Activated CD8-positive, alpha-beta memory T cell treated with anti-CD3 and anti-CD28 coated beads, Interleukin-2, amount 10 ng/mL, durations not matched to agents 7 days and 5 days (primary cell): ENCODE results near the gene RAD18. TPM values are rescaled to one million over a fixed set of nuclear protein-coding genes. Genes with fewer than 3 reads are reported as not detected.

Experiments
- ATAC-seq: fragments of 150-1000 bp; cut with Tn5 transposase; one replicate; pipeline ENCODE4 v1.10.0; 2021; ENCODE audit warnings: moderate library complexity
- CTCF ChIA-PET: fragments of 350-600 bp; sonication (Branson Sonifier 250); formaldehyde crosslinking; loops from one replicate; lab custom pipeline; 2021; ENCODE audit warnings: antibody characterized with exemption; lab: Charles Lee
- DNase-seq: peaks from one replicate; pipeline ENCODE4 v3.0.0-alpha.2; 2020
- H3K27ac Mint-ChIP-seq: one replicate; pipeline ENCODE4 v1.8.0; 2021; ENCODE audit warnings: mild to moderate bottlenecking, mixed read lengths
- H3K27me3 Mint-ChIP-seq: one replicate; pipeline ENCODE4 v1.8.0; 2021; ENCODE audit warnings: mixed read lengths
- H3K36me3 Mint-ChIP-seq: one replicate; pipeline ENCODE4 v1.8.0; 2021; ENCODE audit warnings: mild to moderate bottlenecking, mixed read lengths
- H3K4me1 Mint-ChIP-seq: one replicate; pipeline ENCODE4 v1.8.0; 2021; ENCODE audit warnings: mixed read lengths
- H3K4me3 Mint-ChIP-seq: one replicate; pipeline ENCODE4 v1.8.0; 2021; ENCODE audit warnings: mild to moderate bottlenecking, moderate library complexity, mixed read lengths
- H3K9me3 Mint-ChIP-seq: one replicate; pipeline ENCODE4 v1.8.0; 2022; ENCODE audit warnings: low read depth, mixed read lengths
- total RNA-seq, 2 experiments: library from RNA; stranded (reverse); gene quantifications; one replicate each; pipeline ENCODE4 v1.2.3, GENCODE V29; 2021

RAD18 gene
- total RNA-seq, 2 experiments from 2014 or later = 35.4 to 37.6 TPM

GRCh38 chr3:8838234-8838633 is 125.0 kb downstream of the RAD18 start:
- H3K36me3 Mint-ChIP-seq = no peaks in the 10 kb centered on the region
- H3K9me3 Mint-ChIP-seq = no peaks in the 10 kb centered on the region
- CTCF ChIA-PET = no interaction called here
- H3K4me3 Mint-ChIP-seq = no peak overlapping the region
- ATAC-seq (no peak), DNase-seq (no peak)
- H3K27me3 Mint-ChIP-seq = no peaks in the 10 kb centered on the region
- no peak overlapping the region for H3K27ac Mint-ChIP-seq
- no peaks in the 10 kb centered on the region for H3K4me1 Mint-ChIP-seq

GRCh38 chr3:8837162-8837561 is 126.1 kb downstream of the RAD18 start:
- no peak overlapping the region for H3K4me3 Mint-ChIP-seq
- H3K4me1 Mint-ChIP-seq = no peaks in the 10 kb centered on the region
- H3K9me3 Mint-ChIP-seq = no peaks in the 10 kb centered on the region
- H3K27me3 Mint-ChIP-seq = no peaks in the 10 kb centered on the region
- DNase-seq = no peak
- H3K36me3 Mint-ChIP-seq = no peaks in the 10 kb centered on the region
- CTCF ChIA-PET = no interaction called here
- no peak for ATAC-seq
- no peak overlapping the region for H3K27ac Mint-ChIP-seq

- no peak overlapping the region for H3K27ac Mint-ChIP-seq
- CTCF ChIA-PET = no interaction called here
- DNase-seq = no peak
- no peak overlapping the region for H3K4me3 Mint-ChIP-seq
- H3K36me3 Mint-ChIP-seq = peaks cover 1% of the 10 kb centered on the region
- no peak for ATAC-seq
- no peaks in the 10 kb centered on the region for H3K27me3 Mint-ChIP-seq
- no peaks in the 10 kb centered on the region for H3K9me3 Mint-ChIP-seq
- H3K4me1 Mint-ChIP-seq = no peaks in the 10 kb centered on the region
Measured at GRCh38 chr3:8836096-8836495, 127.2 kb downstream of the RAD18 start.

- DNase-seq (no peak), ATAC-seq (no peak)
- H3K4me3 Mint-ChIP-seq = no peak overlapping the region
- H3K27ac Mint-ChIP-seq = no peak overlapping the region
- no peaks in the 10 kb centered on the region for H3K9me3 Mint-ChIP-seq
- CTCF ChIA-PET = no interaction called here
- H3K4me1 Mint-ChIP-seq = no peaks in the 10 kb centered on the region
- H3K36me3 Mint-ChIP-seq = peaks cover 1% of the 10 kb centered on the region
- no peaks in the 10 kb centered on the region for H3K27me3 Mint-ChIP-seq
Measured at GRCh38 chr3:8835385-8835784, 127.9 kb downstream of the RAD18 start.

- H3K4me1 Mint-ChIP-seq = no peaks in the 10 kb centered on the region
- H3K27ac Mint-ChIP-seq = no peak overlapping the region
- H3K36me3 Mint-ChIP-seq = peaks cover 1% of the 10 kb centered on the region
- no peaks in the 10 kb centered on the region for H3K9me3 Mint-ChIP-seq
- H3K4me3 Mint-ChIP-seq = no peak overlapping the region
- DNase-seq = no peak
- CTCF ChIA-PET = no interaction called here
- H3K27me3 Mint-ChIP-seq = no peaks in the 10 kb centered on the region
- ATAC-seq = no peak
Measured at GRCh38 chr3:8834974-8835373, 128.3 kb downstream of the RAD18 start.

GRCh38 chr3:8827641-8828040 is 135.6 kb downstream of the RAD18 start:
- no peaks in the 10 kb centered on the region for H3K27me3 Mint-ChIP-seq
- DNase-seq (no peak), ATAC-seq (no peak)
- peaks cover 1% of the 10 kb centered on the region for H3K36me3 Mint-ChIP-seq
- CTCF ChIA-PET = no interaction called here
- H3K9me3 Mint-ChIP-seq = no peaks in the 10 kb centered on the region
- no peak overlapping the region for H3K4me3 Mint-ChIP-seq
- H3K4me1 Mint-ChIP-seq = no peaks in the 10 kb centered on the region
- no peak overlapping the region for H3K27ac Mint-ChIP-seq

Other genes starting within 250 kb of the RAD18 start
- not detected for gene CAV3, start 229.7 kb downstream of the RAD18 start, total RNA-seq
- gene OXTR, start 193.9 kb downstream of the RAD18 start, total RNA-seq = 1 to 10 TPM; 1.3 to 1.4 TPM